HG03095 (cell line): ENCODE measurements around the gene WASL.
"Not testable (repeated sequence)": the region's sequence is repeated elsewhere in the genome, so short reads cannot be mapped to it uniquely, and the experiment has no call there.

Experiments
- ATAC-seq: cut with Tn5 transposase; IDR thresholded peaks from one replicate; pipeline ENCODE4 v1.9.1; 2021; ENCODE audit warnings: moderate library complexity; ENCODE audit not compliant: unreplicated experiment

The WASL gene

DNA sequence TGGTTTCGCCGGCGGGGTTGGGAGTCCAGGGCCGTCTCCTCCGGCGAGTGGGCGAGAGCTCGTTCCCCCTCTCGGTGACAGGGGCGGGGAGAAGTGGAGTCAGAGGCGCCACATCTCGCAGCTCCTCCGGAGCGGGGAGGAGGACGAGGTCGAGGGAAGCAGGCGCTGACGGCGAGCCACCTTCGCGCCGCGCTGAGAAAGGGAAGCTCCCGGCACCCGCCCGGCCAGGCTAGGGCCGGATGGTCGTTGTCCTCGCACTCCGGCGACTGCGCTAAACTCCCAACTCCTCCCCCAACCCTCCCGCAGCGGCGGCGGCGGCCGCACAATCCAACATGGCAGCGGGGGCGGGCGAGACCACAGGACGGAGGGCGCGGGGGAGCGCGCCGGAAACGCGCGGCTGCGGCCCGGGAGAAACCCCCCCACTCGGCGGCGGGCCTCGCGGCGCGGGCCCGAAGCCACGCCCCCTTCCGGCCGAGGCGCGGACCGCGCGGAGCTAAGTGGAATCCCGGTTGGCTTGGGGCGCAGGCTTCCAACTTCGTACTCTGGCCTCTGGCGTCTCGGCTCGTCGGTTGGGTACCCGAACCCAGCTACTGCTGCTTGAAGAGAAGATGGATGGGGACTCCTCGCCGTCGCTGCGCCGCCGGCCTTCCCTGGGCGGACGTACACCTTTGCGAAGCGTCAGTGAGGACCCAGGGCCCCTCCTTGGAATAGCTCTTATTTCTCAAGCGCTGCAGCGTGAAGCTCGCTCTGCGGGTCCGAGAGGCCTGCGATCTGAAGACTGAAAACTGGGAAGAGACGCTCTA is at the start of gene WASL:
Gene WASL (minus strand): TSS at position 270 of the 803 bp plus-strand sequence. CDS start 269 bp downstream, at position 1.
- ATAC-seq, result peak; percentile 66

DNA sequence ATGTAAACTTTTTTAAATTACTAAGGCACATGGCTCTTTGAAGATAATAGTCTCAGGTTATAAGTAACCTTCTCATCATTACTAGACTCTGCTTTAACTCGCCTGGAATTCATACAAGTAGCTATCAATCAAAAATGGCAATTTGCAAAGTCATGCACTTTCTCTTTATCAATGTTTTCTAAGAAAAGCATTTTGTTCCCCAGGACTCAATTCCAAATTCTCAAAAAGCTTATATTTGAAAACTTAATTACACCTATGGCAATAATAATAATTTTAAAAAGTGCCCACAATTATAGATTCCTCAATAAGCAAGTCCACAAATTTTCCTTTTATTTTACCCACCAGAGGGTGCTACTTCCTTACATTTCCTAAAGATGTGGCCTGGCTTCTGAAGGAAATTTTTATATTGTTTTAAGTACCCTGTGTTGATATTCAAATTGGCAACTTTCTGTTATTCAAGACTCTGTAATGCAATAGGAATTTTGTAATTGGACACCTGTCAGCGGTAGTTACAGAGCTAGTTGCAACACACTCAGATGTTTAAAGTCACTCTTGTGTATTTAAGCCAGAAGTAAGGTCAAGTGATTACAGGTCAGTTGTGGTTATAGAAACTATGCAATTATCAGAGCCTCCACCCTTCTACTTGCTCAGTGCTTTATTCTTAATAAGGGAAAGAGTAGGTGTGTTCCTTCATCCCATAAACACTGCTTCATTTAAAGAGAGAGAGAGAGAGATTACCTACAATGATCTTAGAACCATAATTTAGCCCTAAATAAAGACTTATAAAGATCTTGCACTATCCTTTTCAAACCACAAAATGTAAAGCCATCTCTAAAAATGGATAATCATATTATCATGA is 49.1 kb upstream of the WASL start:
- no peak for ATAC-seq

DNA sequence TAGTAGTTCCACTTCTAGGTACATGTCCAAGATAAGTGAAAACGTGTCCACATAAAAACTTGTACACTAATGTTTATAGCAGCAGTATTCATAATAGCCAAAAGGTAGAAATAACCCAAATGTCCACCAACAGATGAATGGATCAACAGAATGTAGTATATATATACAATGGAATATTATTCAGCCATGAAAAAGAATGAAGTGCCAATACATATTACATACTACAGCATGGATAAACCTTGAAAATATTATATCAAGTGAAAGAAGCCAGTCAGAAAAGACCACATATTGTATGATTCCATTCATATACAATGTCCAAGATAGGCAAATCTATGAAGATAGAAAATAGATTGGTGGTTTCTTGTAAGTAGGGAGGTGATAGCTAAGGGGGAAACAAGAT is 47.8 kb upstream of the WASL start:
- no peak for ATAC-seq

DNA sequence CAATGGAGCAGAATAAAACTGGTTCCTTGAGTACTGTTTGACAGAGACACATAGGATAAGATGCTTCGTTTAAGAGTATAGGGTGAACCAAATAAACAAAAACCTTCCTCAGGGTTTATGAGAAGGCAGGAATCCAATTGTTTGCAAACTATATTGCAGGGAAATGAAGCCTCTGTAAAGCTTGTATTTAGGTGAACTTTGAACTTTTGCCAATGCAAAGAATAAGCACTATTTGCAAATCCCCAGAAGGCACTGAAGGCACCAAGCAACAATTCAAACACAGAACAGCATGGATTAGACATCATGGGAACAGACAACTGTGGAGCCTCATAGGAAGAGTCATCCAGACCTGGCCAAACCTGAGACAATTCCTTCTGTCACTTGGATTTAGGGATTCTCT is 47.1 kb upstream of the WASL start:
- ATAC-seq, result no peak

DNA sequence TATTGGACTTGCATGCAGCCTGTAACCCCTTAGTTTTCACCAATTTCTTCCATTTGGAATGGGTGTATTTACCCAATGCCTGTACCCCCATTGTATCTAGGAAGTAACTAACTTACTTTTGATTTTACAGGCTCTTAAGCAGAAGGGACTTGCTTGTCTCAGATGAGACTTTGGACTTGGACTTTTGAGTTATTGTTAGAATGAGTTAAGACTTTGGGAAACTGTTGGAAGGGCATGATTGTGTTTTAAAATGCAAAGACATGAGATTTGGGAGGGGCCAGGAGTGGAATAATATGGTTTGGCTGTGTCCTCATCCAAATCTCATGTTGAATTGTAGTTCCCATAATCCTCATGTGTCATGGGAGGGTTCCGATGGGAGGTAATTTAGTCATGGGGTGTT is 46.3 kb upstream of the WASL start:
- ATAC-seq, result not testable (repeated sequence)

DNA sequence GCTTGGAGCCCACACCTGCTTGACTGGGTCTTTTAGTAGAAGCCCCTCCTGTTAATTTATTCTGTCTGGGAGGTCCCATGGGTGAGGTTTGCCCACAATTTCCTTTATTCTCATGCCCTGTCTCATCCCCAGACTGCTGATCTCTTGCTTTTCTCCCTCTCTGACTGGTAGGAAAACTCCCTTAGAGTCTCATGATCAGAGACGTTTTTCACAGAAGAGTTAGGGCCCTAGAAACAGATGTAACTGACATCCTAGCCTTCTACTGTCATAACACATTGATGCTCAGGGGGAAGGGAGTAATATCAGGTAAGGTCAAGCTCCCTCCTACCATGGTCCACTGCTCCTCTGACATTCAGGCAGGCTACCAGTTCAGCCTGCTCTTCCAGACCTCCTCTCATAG is 43.7 kb upstream of the WASL start:
- ATAC-seq, result peak; percentile 57

DNA sequence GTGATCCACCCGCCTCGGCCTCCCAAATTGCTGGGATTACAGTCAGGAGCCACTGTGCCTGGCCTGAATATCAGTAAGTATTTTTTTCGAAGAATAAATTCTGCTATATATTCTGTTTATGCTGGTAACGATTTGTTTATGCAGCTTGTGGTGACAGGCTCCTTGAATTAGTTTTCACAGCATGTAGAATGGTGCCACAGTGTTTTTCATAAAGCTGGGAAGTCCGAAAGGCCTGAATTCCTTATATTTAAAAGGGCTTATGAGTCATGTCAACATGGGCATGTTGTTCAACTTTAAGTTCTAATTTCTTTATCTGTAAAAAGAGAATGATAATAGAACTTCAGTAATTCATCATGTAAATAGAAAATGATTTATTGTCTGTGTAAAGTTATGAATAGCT is 42.2 kb upstream of the WASL start:
- no peak for ATAC-seq

DNA sequence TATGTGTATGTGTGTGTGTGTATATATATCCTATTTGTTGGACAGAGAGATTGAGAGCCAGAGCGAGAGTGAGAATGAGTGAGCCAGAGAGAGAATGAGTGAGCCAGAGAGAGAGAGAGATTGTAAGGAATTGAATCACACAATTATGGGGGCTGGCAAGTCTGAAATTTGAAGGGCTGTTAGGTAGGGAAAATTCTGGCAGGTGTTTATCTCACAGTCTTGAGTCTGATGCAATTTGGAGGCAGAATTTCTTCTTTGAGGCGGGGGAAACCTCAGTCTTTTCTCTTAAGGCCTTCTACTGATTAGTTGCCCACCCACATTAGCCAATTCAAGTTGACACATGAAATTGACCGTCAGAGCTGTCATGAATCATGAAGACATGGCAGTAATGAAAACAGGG is 41.0 kb upstream of the WASL start:
- no peak for ATAC-seq

DNA sequence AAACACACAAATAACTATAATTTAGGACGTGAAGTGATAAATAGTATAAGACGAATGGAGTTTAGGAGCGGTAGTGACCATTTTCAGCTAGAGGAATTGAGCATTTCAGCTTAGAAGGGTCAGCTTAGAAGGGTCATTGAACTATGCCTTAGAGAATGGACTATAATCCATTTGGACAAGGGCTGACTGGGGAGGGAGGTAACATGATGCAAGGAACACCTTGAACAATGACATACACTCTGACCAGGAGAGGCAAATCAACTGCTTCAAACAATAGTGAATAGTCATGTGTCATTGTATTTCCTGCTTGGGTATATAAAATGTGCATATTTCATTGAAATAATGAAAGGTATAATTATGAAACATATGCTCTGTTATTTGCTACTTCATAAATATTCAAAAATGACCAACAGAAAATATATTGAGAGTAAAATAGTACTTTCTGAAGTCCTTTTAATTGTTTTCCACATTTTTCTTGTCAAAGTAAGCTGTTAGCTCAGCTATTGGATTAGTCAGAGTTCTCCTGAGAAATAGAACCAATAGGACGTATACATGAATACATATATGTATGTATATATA is 40.5 kb upstream of the WASL start:
- no peak for ATAC-seq

DNA sequence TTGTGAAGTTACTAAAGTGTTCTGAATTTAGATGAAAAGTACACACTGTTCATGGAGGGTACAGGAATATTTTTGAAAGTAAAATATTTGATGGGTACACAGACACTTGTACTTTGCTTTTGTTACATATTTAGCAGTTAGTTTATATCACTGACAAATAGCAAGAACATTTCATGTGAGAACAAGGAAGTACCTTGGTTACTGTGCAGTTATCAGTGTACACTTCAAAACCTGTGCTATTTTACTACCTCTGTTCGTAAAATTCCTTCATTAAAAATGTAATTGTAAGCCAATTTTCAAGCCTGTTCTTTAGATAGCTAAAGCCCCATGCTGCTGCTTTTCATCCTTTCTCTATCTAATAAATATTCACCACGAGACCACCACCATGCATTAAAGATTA is 39.8 kb upstream of the WASL start:
- ATAC-seq, result no peak

DNA sequence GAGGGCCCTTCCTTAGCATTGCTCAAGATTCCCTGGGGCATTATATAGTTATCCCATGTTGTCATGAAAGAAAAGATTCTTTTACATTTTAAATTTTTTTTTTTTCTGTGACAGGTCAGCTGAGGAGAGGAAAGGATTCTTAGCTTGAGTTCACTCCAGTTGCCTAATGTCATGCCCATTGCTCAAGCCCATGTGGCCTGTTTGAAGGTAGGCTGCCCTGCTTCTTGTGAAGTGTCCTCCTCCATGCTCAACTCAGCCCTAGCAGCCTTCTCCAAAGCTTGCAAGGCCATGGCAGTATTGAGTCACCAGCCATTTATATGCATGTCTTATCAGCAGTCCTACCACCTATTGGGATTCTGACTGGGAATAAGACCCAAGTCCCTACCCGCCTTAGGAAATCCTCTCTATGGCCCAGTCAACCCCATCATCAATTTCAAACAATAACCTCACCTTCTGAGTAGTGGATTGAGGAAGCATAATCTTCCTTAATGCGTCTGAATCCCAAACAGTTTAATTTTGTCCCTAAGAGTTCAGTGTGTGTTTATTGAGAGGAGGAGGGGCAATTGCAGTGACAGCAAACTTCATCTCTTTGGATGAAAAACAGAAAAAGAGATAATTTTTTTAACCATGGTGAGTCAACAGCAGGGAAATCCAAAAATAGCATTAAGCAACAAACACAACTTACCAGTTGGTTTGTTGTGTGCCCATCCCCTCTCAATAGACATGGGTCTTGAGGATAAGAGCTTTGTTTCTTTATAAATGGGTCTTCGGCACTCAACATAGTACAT is 38.6 kb upstream of the WASL start:
- ATAC-seq, result no peak

DNA sequence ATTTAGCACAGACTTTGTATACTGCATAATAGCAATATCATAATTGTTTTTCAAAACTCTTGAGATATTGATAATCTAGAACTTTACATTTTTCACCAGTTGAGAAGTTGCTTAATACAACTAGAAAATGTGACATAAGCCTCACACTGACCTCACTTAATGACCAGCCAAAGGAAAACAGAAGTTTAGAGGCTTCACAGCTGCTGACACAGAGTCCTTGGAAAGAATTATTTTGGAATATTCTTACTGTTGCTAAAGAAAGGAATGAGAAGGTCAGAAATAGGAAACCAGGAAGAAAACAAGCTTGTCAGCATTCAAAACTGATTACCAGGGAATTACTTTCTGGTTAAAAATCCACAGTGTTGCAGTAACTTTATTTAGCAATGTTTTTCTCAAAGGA is 35.5 kb upstream of the WASL start:
- no peak for ATAC-seq

DNA sequence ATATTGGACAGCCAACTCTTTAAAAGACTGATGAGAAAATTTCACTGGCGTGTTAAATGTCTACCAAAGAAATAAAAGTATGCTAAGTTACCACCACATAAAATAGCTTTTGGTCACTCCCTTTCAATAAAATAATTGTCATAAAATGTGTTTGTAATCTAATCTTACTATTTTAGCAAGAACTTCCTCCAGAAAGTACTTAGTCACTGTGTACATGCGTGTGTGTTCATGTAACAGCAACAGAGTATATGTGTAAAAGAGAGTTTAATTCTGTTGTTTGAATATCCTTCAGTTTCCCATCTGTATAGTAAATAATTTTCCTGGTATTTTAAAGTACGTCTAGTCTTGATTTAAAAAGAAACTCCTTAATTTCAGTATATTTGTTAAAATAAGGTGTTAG is 35.0 kb upstream of the WASL start:
- no peak for ATAC-seq

DNA sequence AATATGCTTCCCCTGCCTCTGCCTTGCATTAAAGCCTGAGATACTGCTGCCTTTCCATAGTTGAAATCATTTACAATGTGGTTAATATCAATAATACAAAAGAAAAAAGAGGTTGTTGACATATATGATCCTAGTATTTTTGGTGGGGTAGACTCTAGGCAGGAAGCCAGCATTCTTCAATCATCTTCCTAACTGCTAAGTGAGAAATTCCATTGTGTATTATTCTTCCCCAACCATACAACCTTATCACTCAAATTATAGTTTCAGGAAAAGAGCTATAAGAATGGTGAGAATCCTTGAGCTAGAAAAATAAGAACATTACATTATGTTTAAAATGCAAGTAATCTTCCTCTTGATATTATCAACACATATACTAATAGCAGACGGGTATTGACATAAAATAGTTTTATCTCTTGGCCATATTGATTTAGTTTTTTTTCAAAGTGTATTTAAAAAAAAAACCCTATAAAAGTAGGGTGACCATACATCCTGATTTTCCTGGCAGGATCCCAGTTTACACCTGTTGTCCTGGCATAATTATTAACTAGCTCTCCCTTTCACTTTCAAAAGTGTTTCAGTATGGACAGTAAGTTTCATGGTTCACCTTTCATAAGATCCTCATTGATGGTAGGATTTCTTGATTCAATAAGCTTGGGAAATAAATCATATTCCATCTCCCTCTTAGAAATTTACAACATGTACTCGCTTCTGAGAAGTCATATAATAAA is 33.4 kb upstream of the WASL start:
- ATAC-seq, result no peak

DNA sequence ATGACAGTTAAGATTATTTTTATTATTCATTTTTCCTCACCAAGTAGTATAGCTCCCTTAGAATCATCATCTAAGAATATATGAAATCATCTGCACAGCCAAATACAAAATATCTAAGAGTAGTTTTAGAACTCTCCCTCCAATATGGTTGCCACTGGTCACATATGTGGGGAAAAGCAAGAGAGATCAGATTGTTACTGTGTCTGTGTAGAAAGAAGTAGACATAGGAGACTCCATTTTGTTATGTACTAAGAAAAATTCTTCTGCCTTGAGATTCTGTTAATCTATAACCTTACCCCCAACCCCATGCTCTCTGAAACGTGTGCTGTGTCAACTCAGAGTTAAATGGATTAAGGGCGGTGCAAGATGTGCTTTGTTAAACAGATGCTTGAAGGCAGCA is 31.7 kb upstream of the WASL start:
- ATAC-seq, result not testable (repeated sequence)

DNA sequence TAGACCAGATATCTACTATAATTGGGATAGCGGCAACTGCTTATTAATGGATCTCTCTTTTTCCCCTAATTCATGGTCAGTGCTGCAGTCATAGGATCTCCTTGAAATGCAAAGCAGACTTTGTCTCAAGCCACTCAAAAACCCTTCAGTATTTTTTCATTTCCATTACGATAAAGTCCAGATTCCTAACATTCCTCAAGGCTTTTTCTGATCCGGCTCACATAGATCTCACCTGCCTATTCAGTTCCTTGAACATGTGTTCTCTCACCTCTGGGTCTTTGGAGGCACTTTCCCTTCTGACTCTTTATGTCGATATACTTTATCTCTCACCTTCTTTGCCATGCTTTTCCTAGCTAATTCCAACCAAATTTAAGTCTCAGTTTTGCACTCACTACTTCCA is 25.7 kb upstream of the WASL start:
- no peak for ATAC-seq

DNA sequence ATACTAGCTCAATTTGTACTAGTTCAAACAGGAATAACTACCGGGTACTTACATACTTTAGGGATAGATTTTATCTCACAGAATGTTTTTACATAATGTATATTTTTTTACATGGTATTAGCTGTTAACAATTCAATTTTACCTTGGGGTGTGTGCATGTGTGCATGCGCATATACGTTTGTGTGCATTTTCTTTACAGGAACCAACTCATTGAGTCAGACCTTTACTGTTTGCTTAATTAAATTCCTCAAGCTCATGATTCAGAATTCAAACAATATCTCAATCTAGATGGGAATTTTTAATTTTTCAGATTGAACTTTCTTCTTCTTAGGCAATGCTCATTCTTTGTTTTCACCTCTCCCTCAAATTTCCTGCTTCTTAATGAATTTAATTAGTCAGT is 24.7 kb upstream of the WASL start:
- ATAC-seq, result no peak

DNA sequence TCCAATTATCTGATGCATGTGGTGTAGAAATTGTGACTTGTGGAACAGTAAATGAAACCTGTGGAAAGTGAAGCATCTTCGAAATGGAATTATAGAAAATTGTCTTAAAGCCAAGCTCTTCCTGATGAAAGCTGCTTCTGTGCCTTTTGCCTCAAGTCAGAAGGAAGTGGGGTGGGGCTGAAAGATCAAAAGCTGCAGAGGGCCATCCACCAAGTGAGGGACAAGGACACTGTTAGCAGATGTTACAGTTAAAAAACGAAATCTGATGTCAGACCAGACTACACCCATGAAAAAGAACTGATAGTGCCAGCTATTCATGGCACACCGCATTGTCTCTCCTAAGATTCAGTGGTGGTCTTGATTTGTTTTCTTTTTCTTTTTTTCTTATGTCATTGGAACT is 23.8 kb upstream of the WASL start:
- ATAC-seq, result no peak

DNA sequence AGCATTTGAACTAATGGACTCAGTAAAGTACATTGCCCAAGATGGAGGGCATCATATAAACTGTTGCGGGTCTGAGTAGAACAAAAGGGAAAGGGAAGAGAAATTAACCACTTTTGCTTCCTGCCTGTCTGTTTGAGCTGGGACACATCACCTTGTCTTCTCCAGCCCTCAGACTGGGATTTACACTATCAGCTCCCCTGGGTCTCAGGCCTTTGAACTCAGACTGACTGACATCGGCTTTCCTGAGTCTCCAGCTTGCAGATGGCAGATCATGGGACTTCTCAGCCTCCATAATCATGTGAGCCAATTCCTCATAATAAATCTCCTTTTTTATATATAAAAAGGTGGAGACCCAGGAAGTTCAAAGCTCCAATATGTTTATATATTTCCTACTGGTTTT is 23.0 kb upstream of the WASL start:
- ATAC-seq, result no peak

DNA sequence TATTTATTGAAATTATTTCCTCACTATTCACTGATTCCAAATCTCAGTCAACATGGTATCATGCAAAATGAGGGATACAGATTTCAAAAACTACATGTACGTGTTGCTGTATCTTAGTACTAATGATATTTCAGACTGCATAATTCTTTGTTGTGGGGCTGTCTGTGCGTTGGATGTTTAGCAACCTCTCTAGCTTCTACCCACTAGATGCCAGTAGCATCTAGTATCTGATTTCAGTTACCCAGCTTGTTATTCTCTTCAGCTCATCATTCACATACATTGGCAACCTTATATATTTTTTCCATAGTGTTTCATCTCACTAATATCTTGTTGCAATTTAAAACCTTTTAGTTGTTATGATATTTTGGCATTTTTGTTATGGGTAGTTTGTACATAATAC is 22.5 kb upstream of the WASL start:
- ATAC-seq, result no peak
